HG03469 (cell line): ENCODE measurements around the gene ORM2.

ENCODE experiments used
- ATAC-seq: cut with Tn5 transposase; IDR thresholded peaks from one replicate; pipeline ENCODE4 v1.9.1; 2021; ENCODE audit warnings: mild to moderate bottlenecking, moderate library complexity, moderate number of reproducible peaks; ENCODE audit not compliant: unreplicated experiment

The ORM2 gene

GRCh38 chr9:114346146-114346545, 16.5 kb downstream of the ORM2 start:
- no peak for ATAC-seq

GRCh38 chr9:114347675-114348074, 18.0 kb downstream of the ORM2 start:
- no peak for ATAC-seq

- ATAC-seq = no peak
Measured at GRCh38 chr9:114348261-114348905, 18.7 kb downstream of the ORM2 start.

- peak; percentile 92 for ATAC-seq
Measured at GRCh38 chr9:114348906-114349482, 19.3 kb downstream of the ORM2 start.

GRCh38 chr9:114349713-114350480, 20.2 kb downstream of the ORM2 start:
- no peak for ATAC-seq

GRCh38 chr9:114350636-114351401, 21.1 kb downstream of the ORM2 start:
- ATAC-seq = no peak

- no peak for ATAC-seq
Measured at GRCh38 chr9:114351932-114352331, 22.3 kb downstream of the ORM2 start.

- ATAC-seq = no peak
Measured at GRCh38 chr9:114355821-114356220, 26.2 kb downstream of the ORM2 start.

- no peak for ATAC-seq
Measured at GRCh38 chr9:114356792-114357191, 27.1 kb downstream of the ORM2 start.

- ATAC-seq = no peak
Measured at GRCh38 chr9:114357360-114357759, 27.7 kb downstream of the ORM2 start.

GRCh38 chr9:114357911-114358328, 28.3 kb downstream of the ORM2 start:
- no peak for ATAC-seq

- ATAC-seq = no peak
Measured at GRCh38 chr9:114359801-114360200, 30.1 kb downstream of the ORM2 start.

- no peak for ATAC-seq
Measured at GRCh38 chr9:114361542-114361941, 31.9 kb downstream of the ORM2 start.

GRCh38 chr9:114362394-114362793, 32.7 kb downstream of the ORM2 start:
- ATAC-seq = no peak

- ATAC-seq = no peak
Measured at GRCh38 chr9:114363424-114363823, 33.8 kb downstream of the ORM2 start.

GRCh38 chr9:114364134-114365041, 34.7 kb downstream of the ORM2 start:
- no peak for ATAC-seq

GRCh38 chr9:114365194-114365593, 35.5 kb downstream of the ORM2 start:
- ATAC-seq = no peak

- ATAC-seq = peak; percentile 44
Measured at GRCh38 chr9:114366334-114367128, 36.9 kb downstream of the ORM2 start.

- ATAC-seq = no peak
Measured at GRCh38 chr9:114367366-114367765, 37.7 kb downstream of the ORM2 start.
